Superior temporal gyrus (tissue), 1 donor: ENCODE data around the gene G2E3.

Source experiments
- DNase-seq: peaks from one replicate; pipeline ENCODE4 v3.0.0-alpha.2; 2016; ENCODE audit errors: extremely low spot score

G2E3 gene

GRCh38 chr14:30655658-30656057 lies 96.7 kb downstream of the G2E3 start:
- no peak for DNase-seq

- peak; percentile 45 for DNase-seq
Observed at GRCh38 chr14:30656190-30656632, 97.3 kb downstream of the G2E3 start.

- no peak for DNase-seq
Observed at GRCh38 chr14:30657050-30657449, 98.1 kb downstream of the G2E3 start.

DNA sequence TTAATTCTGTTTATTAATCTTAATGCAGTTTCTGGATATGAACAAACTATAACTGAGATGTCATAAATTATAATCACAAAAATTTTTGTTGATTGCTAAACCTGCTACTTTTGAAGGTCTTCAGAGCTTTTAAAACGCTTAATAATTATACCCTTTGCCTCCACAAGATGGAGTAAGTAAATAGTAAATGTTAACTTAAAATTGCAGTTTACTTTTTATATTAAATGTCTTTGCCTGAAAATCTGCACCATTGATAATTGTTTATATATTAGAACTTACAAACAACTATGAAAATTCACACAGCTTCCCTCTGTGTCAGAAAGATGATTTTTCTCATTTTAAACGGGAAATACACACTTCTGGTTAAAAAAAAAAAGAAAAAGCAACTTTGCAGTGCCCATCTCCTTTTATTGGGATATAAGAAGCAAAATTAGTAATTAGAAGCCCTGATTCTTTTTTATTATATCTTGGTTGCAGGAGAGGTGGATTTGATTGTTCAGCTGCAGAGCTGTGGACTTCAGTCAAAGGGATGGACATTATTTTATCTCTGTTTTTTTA lies 98.7 kb downstream of the G2E3 start:
- no peak for DNase-seq

- no peak for DNase-seq
Observed at GRCh38 chr14:30658645-30659044, 99.7 kb downstream of the G2E3 start.

DNA sequence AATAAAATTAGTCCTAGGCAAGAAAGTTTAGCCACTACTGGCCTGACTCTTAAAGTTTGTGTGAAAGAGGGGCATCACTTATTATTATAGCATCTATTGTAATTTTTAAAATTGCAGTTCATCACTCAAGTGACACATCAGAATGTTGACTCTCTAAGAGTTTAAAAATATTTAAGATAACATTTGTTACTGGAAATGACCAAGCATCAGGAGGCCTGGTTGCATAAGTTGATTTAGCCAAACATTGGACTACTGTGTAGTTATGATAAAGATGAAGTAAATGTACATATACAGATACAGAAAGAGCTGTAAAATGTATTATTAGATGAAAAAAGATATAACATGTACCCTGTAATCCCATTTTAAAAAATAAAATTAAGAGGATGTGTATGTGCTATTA lies 110.6 kb downstream of the G2E3 start:
- no peak for DNase-seq
